ENCODE results near the gene TRAF3.

The TRAF3 gene

DNA sequence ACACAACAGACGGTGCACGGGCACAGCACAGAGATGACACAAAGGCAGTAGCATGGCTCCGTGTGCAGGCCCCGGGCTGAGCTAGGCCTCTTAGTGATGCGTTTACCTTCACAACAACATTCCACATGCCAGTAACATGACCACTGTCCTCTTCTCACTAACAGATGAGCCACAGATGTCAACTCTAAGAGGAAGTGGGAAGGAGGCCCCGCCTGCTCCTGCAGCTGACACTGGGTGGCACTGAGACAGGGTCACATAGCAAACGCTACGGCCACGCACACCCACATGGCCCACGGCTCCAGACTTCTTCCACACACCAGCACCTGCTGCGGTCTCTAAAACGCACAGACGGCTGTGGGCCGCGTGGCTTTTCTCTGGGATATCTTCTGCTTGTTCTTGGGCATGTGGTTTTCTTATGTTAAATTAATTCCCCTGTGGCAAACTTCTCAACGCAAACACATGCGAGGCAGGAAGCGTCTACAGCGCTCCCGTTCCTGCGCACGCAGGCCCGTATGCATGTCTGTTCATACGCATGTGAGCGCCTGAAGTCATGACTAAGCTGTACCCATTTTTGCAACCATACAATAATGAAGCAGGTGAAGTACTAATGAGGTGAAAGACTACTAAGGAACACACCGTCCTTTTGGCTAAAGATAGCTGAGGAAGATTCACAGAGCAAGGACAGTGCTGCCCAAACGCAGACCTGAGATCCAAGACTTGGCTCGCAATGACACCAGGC is 172.0 kb downstream of the TRAF3 start:
- DNase-seq = peak in 8 of 56 donors; percentile 12 to 39 (median 28)

DNA sequence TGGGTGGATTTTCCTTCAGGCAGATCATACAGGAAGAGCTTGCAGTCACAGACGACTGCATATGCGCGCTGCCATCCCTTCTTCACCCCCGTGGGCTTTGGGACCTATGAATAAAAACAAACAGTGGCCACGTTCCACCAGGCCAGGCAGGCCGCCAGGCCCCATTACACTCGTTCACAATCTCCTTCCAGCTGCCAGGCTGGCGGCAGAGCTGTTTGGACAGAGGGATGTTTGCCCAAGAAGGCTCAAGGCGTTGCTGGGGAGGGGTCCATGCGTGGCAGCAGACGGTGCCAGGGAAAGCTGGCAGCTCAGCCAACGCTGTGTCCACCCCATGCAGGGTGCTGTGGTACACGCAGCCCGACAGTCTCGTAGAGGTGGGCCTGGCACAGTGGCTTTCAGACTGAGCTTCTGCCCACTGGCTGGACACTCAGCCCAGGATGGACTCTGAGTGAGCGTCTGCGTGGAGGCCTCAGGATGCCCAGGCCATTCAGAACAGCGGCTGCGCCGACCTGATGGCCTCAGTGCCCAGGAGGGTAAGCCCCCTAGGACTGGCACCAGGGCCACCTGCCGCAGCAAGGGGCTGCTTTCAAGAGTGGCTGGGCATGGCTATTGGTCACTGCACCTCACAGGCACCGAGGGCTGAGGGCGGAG is 172.7 kb downstream of the TRAF3 start:
- peak in 53 of 56 donors; percentile 25 to 89 (median 70) for DNase-seq

DNA sequence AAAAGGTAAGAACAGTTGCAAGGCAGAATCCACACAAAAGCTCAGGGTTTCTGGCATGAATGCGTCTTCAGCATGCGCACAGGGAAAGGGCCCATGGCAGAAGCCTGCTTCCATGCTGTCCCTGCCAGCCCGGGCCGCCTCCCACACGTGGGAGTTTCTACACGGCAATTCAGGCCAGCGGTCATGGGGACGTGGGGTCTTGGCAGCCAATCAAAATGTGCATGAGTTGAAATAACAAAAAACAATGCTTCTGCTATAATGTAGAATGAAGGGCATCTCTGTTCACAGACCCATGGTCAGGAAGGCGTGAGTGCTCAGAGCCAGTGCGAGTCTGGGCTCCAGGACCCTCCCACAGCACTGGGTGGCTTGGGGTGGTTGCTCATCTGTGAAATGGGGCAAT is 173.8 kb downstream of the TRAF3 start:
- peak in 52 of 56 donors; percentile 27 to 90 (median 76) for DNase-seq

- peak in 3 of 56 donors; percentile 19 to 58 (median 33) for DNase-seq
Observed at GRCh38 chr14:102951799-102952198, 174.6 kb downstream of the TRAF3 start.

DNA sequence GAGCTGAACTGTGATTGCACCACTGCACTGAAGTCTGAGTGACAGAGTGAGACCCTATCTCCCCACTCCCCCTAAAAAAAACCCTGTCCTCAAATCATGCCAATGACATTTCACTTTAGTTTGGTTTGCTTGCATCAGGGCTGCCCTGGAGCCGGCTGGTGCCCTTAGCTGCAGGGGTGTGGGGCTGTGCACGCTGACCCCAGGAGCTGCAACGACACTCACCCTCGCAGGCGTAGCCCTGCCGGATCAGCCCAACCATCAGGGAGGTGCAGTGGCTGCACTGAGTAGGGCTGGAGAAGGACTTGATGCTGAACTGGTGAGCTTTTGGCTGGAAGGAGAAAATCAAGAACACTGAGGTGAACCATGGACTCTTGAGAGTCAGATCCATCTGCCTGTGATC is 175.0 kb downstream of the TRAF3 start:
- DNase-seq = no peak

DNA sequence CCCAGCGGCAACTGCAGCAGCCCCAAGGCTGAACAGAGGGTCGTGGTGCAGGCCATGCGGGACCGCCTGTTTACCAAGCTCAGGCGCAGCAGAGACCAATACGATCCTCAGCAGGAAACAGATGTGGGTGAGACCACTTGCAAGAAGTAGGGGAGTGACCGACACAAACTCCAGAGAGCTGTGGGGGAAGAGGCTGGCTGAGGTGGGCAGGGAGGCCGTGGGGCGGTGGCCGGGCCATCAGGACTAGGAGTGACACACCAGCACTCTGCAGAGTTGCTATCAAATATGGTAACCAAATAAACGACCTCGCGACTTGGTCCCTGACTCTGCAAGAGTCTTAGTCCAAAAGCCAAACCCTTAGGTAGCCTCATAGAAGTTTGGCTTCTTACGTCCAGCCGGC is 175.9 kb downstream of the TRAF3 start:
- no peak for DNase-seq

- DNase-seq = no peak
Observed at GRCh38 chr14:102954081-102954789, 177.0 kb downstream of the TRAF3 start.

- no peak for DNase-seq
Observed at GRCh38 chr14:102955636-102956408, 178.6 kb downstream of the TRAF3 start.

- peak in 1 of 56 donors; percentile 39 for DNase-seq
Observed at GRCh38 chr14:102957222-102957621, 180.0 kb downstream of the TRAF3 start.

GRCh38 chr14:102958461-102958860 is 181.2 kb downstream of the TRAF3 start:
- no peak for DNase-seq

Data from nucleus accumbens (tissue), 56 donors.